GM12801 (cell line): Measurements from ENCODE around the gene RNU6-7.

Experiments
- TF ChIP-seq, protein P1 (sequence below): IDR thresholded peaks from one replicate; pipeline ENCODE4 v1.5.1; 2011; ENCODE audit warnings: control low read depth; ENCODE audit not compliant: insufficient read length; ENCODE audit errors: extremely low read depth

RNU6-7 gene

DNA sequence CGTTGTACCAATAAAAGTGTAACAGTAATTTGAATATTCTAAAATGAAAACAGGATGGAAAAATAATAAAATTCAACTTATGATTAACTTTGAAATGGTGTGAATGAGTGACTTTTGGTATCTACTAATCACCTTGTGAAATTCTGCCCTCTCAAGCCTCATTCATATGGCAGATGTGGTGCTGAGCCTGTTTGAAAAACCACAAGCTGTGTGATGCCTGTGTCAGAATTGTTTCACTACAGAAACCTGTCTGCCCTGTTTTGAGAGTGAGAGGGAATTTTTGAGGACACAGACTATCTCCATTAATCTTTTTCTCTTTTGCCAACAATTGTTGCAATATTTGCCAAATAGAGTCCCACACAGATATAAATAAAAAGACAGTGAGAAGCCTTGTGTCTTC, 3.9 kb upstream of the RNU6-7 start:
- TF ChIP-seq, protein P1, sequence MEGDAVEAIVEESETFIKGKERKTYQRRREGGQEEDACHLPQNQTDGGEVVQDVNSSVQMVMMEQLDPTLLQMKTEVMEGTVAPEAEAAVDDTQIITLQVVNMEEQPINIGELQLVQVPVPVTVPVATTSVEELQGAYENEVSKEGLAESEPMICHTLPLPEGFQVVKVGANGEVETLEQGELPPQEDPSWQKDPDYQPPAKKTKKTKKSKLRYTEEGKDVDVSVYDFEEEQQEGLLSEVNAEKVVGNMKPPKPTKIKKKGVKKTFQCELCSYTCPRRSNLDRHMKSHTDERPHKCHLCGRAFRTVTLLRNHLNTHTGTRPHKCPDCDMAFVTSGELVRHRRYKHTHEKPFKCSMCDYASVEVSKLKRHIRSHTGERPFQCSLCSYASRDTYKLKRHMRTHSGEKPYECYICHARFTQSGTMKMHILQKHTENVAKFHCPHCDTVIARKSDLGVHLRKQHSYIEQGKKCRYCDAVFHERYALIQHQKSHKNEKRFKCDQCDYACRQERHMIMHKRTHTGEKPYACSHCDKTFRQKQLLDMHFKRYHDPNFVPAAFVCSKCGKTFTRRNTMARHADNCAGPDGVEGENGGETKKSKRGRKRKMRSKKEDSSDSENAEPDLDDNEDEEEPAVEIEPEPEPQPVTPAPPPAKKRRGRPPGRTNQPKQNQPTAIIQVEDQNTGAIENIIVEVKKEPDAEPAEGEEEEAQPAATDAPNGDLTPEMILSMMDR: no peak

DNA sequence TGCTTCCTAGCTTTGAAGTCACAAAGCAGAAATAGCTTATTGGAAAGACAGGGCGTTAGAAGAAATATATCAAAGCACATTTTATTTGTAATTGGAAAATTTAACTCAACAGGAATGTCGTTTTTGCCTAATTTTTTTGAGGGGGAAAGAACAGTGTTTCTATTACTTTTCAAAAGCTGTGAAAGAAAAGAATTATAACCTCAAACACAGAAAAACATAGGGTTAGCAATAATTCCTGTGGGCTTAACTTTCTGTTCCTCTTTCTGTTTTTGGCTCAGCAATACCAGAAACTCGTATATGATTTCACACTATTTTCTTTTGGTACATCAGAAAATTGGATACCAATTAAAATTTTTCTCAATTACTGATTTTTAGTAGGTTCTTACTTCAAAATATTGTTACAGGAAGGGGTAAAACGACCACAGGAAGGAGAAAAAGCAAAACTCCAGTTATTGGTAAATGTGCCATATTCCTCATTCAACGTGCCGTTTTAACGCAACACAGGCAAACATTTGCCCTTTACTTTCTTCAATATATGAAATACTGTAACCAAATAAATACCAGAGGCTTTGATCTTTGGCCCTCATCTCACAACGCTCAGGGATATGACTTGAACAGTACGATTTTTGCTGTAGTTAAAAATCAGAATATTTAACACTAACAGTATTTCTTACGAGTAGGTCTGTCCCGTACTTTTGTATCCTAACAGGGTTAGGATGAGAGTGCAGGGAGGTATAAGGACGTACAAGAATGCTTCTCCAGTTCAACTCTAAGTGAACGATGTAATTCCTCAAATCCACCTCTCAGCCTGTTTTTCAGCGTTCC, 1.3 kb upstream of the RNU6-7 start:
- TF ChIP-seq, protein P1: no peak

DNA sequence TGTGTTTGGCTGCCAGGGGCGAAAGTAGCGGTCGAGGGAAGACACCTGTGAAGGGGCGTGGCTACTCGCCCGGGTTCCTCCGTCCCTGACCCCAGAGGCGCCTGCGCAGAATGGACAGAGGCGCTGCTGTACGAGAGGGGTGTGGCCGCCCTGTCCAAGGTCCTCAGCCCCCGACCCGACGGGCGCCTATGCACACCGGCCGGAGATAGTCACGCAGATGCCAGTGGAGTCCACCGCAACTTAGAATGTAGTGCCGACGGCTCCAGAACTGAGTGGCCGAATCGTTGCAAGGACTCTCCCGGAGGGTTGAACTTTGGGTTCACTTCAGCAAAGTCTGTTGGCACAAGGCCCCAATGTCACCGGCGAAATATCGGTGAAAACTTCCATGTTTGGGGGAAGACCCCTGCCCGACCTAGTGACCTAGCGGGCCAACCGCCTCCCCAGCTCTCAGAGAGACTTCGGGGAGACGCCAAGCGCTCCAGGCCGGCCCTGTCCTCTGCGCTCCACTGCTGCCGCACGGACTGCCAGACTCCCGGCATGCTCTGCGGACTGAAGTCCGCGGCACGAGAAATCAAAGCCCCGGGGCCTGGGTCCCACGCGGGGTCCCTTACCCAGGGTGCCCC, 541 bp upstream of the RNU6-7 start:
- TF ChIP-seq, protein P1: no peak

DNA sequence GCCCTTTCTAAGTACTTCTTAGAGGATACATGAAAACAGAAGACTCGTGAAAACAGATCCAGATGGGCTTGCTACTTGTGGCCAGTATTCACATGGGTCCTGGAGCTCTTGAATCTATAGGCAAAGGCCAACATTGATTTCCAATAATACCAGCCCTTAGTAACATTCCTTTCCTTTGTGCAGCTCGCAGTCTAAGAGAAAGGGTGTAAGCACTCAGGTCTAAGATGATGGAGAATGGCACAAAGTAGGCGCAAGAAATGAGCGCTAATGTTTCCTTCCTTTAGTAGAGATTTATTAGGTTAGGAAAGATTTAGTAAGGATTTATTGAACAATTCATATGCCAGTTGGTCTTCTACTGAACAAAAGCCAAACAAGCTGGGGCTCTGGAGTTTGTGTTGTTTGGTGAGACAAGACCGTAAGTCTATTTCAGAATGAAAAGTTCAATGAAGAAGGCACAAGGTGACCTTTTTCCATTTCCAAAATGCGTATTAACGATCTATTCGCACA, 699 bp downstream of the RNU6-7 start:
- TF ChIP-seq, protein P1: no peak

DNA sequence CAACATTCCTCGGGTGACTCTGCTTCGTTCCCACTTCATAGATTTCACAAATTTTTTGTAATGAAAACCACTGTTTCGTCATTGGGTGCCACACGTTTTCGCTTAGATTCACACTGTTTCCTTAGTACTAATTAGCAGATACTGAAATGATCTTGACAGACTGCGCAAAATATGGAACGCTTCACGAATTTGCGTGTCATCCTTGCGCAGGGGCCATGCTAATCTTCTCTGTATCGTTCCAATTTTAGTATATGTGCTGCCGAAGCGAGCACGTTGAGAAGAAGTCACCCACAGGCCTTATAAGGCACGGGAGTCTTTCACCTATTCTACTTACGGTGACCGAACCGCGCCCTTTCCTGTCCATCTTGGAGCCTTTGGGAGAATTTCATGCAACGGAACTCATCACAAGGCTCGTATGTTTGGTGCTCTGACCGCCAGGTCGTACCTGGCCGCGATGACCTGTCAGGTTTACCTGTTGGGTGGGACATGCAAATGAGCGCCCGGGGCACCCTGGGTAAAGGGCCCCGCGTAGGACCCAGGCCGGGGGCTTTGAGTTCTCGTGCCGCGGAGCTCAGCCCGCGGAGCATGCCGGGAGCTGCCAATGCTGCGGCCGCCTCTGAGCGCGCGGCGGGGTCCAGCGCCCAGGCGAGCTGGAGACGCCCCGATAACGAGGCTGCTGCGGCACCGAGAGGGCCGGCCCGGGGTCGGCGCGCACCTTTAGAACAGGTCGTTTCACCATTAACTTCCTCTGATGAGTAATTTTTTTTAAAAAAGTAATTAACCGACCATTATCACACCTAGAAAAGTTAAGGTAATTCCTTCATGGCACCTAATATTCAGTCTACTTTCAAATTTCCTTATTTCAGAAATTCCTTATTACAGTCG, 1.4 kb downstream of the RNU6-7 start, which contains the start of gene RNU6-8:
RNU6-8 (minus strand) TSS at position 272 of the 885 bp plus-strand sequence.
- TF ChIP-seq, protein P1: no peak

DNA sequence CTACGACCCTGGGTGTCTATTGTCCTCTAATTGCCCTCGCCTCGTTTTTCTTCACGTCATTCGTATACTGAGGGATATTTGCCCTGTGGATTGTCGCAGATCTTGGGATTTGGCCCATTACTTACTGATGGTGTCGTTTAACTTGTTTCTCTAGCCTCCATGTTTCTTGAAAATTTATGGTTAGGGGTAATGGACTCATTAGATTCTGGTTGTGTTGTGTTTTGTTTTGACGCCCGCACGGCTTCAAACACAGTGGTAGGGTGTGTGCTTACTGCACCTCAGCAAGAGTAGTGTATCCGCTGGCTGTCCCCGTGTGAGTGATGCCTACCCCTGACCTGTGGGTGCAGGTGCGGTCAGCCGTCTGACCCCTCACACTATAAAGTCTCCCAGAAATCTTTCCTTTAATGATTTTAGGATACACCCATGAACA, 2.1 kb downstream of the RNU6-7 start:
- TF ChIP-seq, protein P1: no peak

DNA sequence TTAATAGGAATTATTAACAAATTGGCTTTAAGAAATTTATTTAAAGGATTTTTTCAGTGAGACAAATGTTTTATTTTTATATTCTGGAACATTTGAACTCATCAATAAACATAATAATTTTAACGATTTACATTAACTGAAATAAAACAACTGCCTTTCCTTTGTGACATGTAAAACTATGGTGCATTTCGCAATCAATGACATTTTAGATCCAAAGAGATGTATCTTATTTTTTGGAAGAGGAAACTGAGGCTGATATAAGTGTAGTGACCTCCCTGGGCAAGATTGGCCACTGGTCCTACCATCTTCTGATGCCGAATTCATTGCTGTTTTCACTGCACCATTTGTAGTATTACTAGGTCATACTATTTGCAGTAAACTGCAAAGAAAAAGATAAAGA, 3.7 kb downstream of the RNU6-7 start:
- TF ChIP-seq, protein P1: no peak
